ENCODE results near the gene ZNF184. TPM values are rescaled to one million over a fixed set of nuclear protein-coding genes. Genes with fewer than 3 reads are reported as not detected.
"Not testable (repeated sequence)": the region's sequence is repeated elsewhere in the genome, so short reads cannot be mapped to it uniquely, and the experiment has no call there.

The ZNF184 gene
- total and polyA plus RNA-seq, 4 donors: 1.4 to 11.9 (median 3.7) TPM

DNA sequence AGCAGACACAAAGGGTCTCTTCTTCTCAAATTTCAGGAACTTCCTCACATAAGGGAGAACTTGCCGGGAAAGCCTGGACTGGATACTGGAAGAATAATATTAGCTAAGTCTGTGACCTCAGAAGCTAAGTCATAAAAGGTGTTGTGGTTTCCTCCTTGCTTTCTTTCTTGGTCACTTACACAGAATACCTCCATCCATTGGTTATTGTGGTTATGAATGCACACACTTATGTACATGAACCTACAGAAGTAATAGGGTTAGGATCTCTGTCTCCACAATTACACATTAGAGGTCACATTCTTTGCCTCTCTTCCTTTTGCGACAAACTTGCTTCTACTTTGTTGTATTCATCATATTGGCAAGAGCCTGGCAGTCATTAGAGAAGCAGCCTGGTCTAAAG lies 43.9 kb downstream of the ZNF184 start:
- Histone ChIP-seq H3K4me1 (ENCODE audit: control insufficient read depth in 5 of 5, insufficient read depth in 5 of 5, low read length in 5 of 5) (no peaks in the 10 kb centered on the region), H3K27ac (ENCODE audit: low read depth in 1 of 2, low read length in 1 of 2) (no peak overlapping the region), H3K4me3 (no peak overlapping the region), H3K27me3 (ENCODE audit: control insufficient read depth in 3 of 3, insufficient read depth in 3 of 3, low read length in 2 of 3) (no peaks in the 10 kb centered on the region), H3K9me3 (ENCODE audit: control insufficient read depth in 4 of 4, insufficient read depth in 3 of 4, low read length in 3 of 4) (peaks cover 0 to 3% (median 1%) of the 10 kb centered on the region in 4 donors), H3K36me3 (ENCODE audit: control insufficient read depth in 4 of 4, insufficient read depth in 4 of 4, low read length in 4 of 4) (no peaks in the 10 kb centered on the region), H3K9ac (ENCODE audit: insufficient read depth in 1 of 2, low read length in 2 of 2) (no peak overlapping the region)
- DNase-seq (no peak), ATAC-seq (ENCODE audit: insufficient read depth, low FRiP score) (no peak)
- TF ChIP-seq, protein P1, sequence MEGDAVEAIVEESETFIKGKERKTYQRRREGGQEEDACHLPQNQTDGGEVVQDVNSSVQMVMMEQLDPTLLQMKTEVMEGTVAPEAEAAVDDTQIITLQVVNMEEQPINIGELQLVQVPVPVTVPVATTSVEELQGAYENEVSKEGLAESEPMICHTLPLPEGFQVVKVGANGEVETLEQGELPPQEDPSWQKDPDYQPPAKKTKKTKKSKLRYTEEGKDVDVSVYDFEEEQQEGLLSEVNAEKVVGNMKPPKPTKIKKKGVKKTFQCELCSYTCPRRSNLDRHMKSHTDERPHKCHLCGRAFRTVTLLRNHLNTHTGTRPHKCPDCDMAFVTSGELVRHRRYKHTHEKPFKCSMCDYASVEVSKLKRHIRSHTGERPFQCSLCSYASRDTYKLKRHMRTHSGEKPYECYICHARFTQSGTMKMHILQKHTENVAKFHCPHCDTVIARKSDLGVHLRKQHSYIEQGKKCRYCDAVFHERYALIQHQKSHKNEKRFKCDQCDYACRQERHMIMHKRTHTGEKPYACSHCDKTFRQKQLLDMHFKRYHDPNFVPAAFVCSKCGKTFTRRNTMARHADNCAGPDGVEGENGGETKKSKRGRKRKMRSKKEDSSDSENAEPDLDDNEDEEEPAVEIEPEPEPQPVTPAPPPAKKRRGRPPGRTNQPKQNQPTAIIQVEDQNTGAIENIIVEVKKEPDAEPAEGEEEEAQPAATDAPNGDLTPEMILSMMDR (IDR thresholded peaks at IDR 0.05; ENCODE audit: control extremely low read depth, extremely low read depth): no peak
- WGBS, 2 donors: 76 to 88% methylated on average over 2 of the region's 2 CpGs

DNA sequence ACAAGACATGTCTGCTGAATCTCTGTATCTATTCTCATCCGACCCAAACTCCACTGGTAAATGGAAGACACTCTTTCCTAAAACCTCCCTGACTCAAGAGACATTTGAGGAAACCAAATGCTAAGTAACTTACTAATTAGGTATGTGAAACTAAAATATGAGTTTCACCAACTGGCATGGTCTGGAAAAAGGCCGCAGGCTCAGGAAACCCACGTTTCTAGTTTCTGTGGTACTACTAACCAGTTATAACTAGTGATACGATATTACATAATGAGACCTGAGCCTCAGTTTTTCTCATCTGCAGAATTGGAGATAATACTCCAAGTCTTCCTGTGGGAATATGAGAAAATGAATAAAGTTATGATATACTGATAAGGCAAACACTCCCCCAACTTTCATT lies 44.4 kb downstream of the ZNF184 start:
- DNase-seq (no peak), ATAC-seq (ENCODE audit: insufficient read depth, low FRiP score) (no peak)
- Histone ChIP-seq H3K27ac (ENCODE audit: low read depth in 1 of 2, low read length in 1 of 2) (no peak overlapping the region), H3K9me3 (ENCODE audit: control insufficient read depth in 4 of 4, insufficient read depth in 3 of 4, low read length in 3 of 4) (peaks cover 0 to 2% (median 1%) of the 10 kb centered on the region in 4 donors), H3K27me3 (ENCODE audit: control insufficient read depth in 3 of 3, insufficient read depth in 3 of 3, low read length in 2 of 3) (no peaks in the 10 kb centered on the region), H3K4me1 (ENCODE audit: control insufficient read depth in 5 of 5, insufficient read depth in 5 of 5, low read length in 5 of 5) (no peaks in the 10 kb centered on the region), H3K4me3 (no peak overlapping the region), H3K9ac (ENCODE audit: insufficient read depth in 1 of 2, low read length in 2 of 2) (no peak overlapping the region), H3K36me3 (ENCODE audit: control insufficient read depth in 4 of 4, insufficient read depth in 4 of 4, low read length in 4 of 4) (no peaks in the 10 kb centered on the region)
- TF ChIP-seq, protein P1 (IDR thresholded peaks at IDR 0.05; ENCODE audit: control extremely low read depth, extremely low read depth): no peak
- 87 to 89% methylated on average over 4 of the region's 4 CpGs for WGBS, 2 donors

DNA sequence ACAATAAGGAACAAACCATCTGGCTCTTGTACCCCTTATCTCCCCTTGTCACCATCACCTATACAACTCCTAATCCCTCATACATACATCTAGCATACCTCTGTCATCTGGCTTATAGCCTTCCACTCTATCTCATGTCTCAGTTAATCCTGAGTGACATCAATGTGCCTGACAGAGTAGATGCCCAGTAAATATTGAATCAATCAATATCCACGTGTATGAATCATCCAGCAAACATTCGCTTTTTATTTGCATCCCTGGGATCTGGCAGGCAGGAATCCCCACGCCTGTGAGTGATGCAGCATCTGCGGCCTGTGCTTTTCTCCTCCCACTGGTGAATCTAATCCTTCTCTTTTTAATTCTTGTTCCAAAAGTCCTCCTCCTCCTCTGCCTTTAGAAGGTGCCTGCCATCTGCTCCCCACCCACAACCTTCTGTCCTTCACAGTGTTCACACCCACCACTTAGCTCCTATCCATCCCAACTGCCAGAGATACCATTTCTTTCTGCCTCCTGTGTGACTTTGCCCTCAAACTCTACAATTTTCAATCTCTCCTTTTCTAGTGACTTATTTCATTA lies 46.8 kb downstream of the ZNF184 start:
- Histone ChIP-seq H3K27me3 (ENCODE audit: control insufficient read depth in 3 of 3, insufficient read depth in 3 of 3, low read length in 2 of 3) (no peaks in the 10 kb centered on the region), H3K4me1 (ENCODE audit: control insufficient read depth in 5 of 5, insufficient read depth in 5 of 5, low read length in 5 of 5) (no peaks in the 10 kb centered on the region), H3K27ac (ENCODE audit: low read depth in 1 of 2, low read length in 1 of 2) (no peak overlapping the region), H3K9me3 (ENCODE audit: control insufficient read depth in 4 of 4, insufficient read depth in 3 of 4, low read length in 3 of 4) (peaks cover 0 to 8% (median 1%) of the 10 kb centered on the region in 4 donors), H3K36me3 (ENCODE audit: control insufficient read depth in 4 of 4, insufficient read depth in 4 of 4, low read length in 4 of 4) (no peaks in the 10 kb centered on the region), H3K9ac (ENCODE audit: insufficient read depth in 1 of 2, low read length in 2 of 2) (no peak overlapping the region), H3K4me3 (no peak overlapping the region)
- 84 to 86% methylated on average over 4 of the region's 4 CpGs for WGBS, 2 donors
- TF ChIP-seq, protein P1 (IDR thresholded peaks at IDR 0.05; ENCODE audit: control extremely low read depth, extremely low read depth): no peak
- DNase-seq: no peak
- no peak for ATAC-seq (ENCODE audit: insufficient read depth, low FRiP score)

DNA sequence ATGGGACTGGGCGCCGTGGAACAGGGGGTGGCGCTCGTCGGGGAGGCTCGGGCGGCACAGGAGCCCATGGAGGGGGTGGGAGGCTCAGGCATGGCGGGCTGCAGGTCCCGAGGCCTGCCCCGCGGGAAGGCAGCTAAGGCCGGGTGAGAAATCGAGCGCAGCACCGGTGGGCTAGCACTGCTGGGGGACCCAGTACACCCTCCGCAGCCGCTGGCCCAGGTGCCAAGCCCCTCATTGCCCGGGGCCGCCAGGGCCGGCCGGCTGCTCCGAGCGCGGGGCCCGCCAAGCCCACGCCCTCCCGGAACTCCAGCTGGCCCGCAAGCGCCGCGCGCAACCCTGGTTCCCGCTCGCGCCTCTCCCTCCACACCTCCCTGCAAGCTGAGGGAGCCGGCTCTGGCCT lies 48.1 kb downstream of the ZNF184 start:
- not testable (repeated sequence) for H3K27ac ChIP-seq (ENCODE audit: low read depth in 1 of 2, low read length in 1 of 2); H3K4me3 ChIP-seq; H3K9ac ChIP-seq (ENCODE audit: insufficient read depth in 1 of 2, low read length in 2 of 2); H3K4me1 ChIP-seq (ENCODE audit: control insufficient read depth in 5 of 5, insufficient read depth in 5 of 5, low read length in 5 of 5); ATAC-seq (ENCODE audit: insufficient read depth, low FRiP score); H3K9me3 ChIP-seq (ENCODE audit: control insufficient read depth in 4 of 4, insufficient read depth in 3 of 4, low read length in 3 of 4); DNase-seq; H3K36me3 ChIP-seq (ENCODE audit: control insufficient read depth in 4 of 4, insufficient read depth in 4 of 4, low read length in 4 of 4); H3K27me3 ChIP-seq (ENCODE audit: control insufficient read depth in 3 of 3, insufficient read depth in 3 of 3, low read length in 2 of 3)
- 85 to 86% methylated on average over 29 to 36 of the region's 36 CpGs for WGBS, 2 donors
